GM23338 (cell line): ENCODE measurements around the gene GFRA1. TPM values are rescaled to one million over a fixed set of nuclear protein-coding genes. Genes with fewer than 3 reads are reported as not detected.

Source experiments
- ATAC-seq: fragments of 200-7000 bp; cut with Tn5 transposase; 3 replicates; pipeline ENCODE4 v1.9.1; 2020
- DNase-seq: peaks from one replicate; pipeline ENCODE4 v3.0.0-alpha.2; 2015; ENCODE audit warnings: low spot score
- H2AFZ ChIP-seq: fragments of 200-600 bp; sonication (generic); 2 replicates; pipeline ENCODE4 v1.8.0; 2016; ENCODE audit warnings: antibody characterized with exemption, mild to moderate bottlenecking, moderate library complexity
- H3F3A ChIP-seq: fragments of 200-600 bp; sonication (generic); replicated peaks from 2 replicates; pipeline ENCODE4 v1.8.0; 2017; ENCODE audit warnings: antibody characterized with exemption, mixed run types, low read depth
- H3K27ac ChIP-seq: fragments of 200-600 bp; sonication (generic); 2 replicates; pipeline ENCODE4 v1.6.1; 2016; ENCODE audit warnings: low read depth
- H3K27me3 ChIP-seq: fragments of 200-600 bp; sonication (generic); 2 replicates; pipeline ENCODE4 v1.8.0; 2016; ENCODE audit warnings: mild to moderate bottlenecking, mixed run types, moderate library complexity; ENCODE audit not compliant: insufficient read depth
- H3K36me3 ChIP-seq: fragments of 200-600 bp; sonication (generic); 2 replicates; pipeline ENCODE4 v1.8.0; 2016; ENCODE audit warnings: mild to moderate bottlenecking; ENCODE audit not compliant: insufficient read depth
- H3K4me1 ChIP-seq: fragments of 200-600 bp; sonication (generic); 2 replicates; pipeline ENCODE4 v1.8.0; 2016; ENCODE audit warnings: mild to moderate bottlenecking, moderate library complexity; ENCODE audit not compliant: insufficient read depth
- H3K4me2 ChIP-seq: fragments of 200-600 bp; sonication (generic); 2 replicates; pipeline ENCODE4 v1.7.1; 2017; ENCODE audit warnings: mixed run types
- H3K4me3 ChIP-seq: fragments of 200-600 bp; sonication (generic); 2 replicates; pipeline ENCODE4 v1.6.1; 2016; ENCODE audit warnings: mixed run types
- H3K79me2 ChIP-seq: fragments of 200-600 bp; sonication (generic); replicated peaks from 2 replicates; pipeline ENCODE4 v1.8.0; 2017; ENCODE audit warnings: mild to moderate bottlenecking; ENCODE audit not compliant: insufficient read depth
- H3K9me2 ChIP-seq: fragments of 200-600 bp; sonication (generic); 2 replicates; pipeline ENCODE4 v1.8.0; 2017; ENCODE audit not compliant: insufficient read depth
- H4K20me1 ChIP-seq: fragments of 200-600 bp; sonication (generic); replicated peaks from 2 replicates; pipeline ENCODE4 v1.8.0; 2017; ENCODE audit warnings: mild to moderate bottlenecking; ENCODE audit not compliant: insufficient read depth
- H3K27ac Mint-ChIP-seq: 2 replicates; pipeline ENCODE4 v1.8.0; 2020; ENCODE audit warnings: inconsistent platforms, mild to moderate bottlenecking, moderate library complexity, mixed read lengths
- H3K27me3 Mint-ChIP-seq: 3 replicates; pipeline ENCODE4 v1.8.0; 2022; ENCODE audit warnings: low read depth, mild to moderate bottlenecking, moderate library complexity, mixed read lengths, inconsistent platforms; ENCODE audit not compliant: insufficient read depth, poor library complexity
- H3K36me3 Mint-ChIP-seq: 3 replicates; pipeline ENCODE4 v1.8.0; 2021; ENCODE audit warnings: low read depth, mild to moderate bottlenecking, inconsistent platforms, moderate library complexity, mixed read lengths
- H3K4me1 Mint-ChIP-seq: 3 replicates; pipeline ENCODE4 v1.8.0; 2020; ENCODE audit warnings: mild to moderate bottlenecking, inconsistent platforms, mixed read lengths
- H3K4me3 Mint-ChIP-seq: 3 replicates; pipeline ENCODE4 v1.8.0; 2021; ENCODE audit warnings: moderate library complexity, mild to moderate bottlenecking, inconsistent platforms, mixed read lengths
- H3K9me3 Mint-ChIP-seq: 3 replicates; pipeline ENCODE4 v1.8.0; 2020; ENCODE audit warnings: moderate library complexity, mild to moderate bottlenecking, inconsistent platforms, mixed read lengths
- STAT1 ChIP-seq: IDR thresholded peaks from one replicate; pipeline ENCODE4 v1.6.1; 2016; ENCODE audit warnings: antibody characterized with exemption; ENCODE audit not compliant: unreplicated experiment
- polyA plus RNA-seq: library from polyadenylated mRNA; unstranded; fragments of >200 nt; fragmentation: Nextera tagmentation; extraction: Ambion mirVana; gene quantifications from 2 replicates; pipeline ENCODE4 v1.2.1, GENCODE V29; 2016
- total RNA-seq: library from RNA; depleted of rRNA; stranded (reverse); fragments of >200 nt; shearing (Covaris generic); gene quantifications from 2 replicates; pipeline ENCODE4 v1.2.3, GENCODE V29; 2014
- TF ChIP-seq, protein P1 (sequence below): fragments of 250-450 bp; sonication (Bioruptor Pico); IDR thresholded peaks from 2 replicates; pipeline ENCODE4 v1.5.0; 2020; ENCODE audit warnings: mild to moderate bottlenecking, moderate library complexity
- TF ChIP-seq, protein P2 (sequence below): IDR thresholded peaks from one replicate; pipeline ENCODE4 v1.6.1; 2018; ENCODE audit warnings: antibody characterized with exemption; ENCODE audit not compliant: unreplicated experiment
- TF ChIP-seq, protein P3 (sequence below), 2 experiments: fragments of 200-600 bp in 1 of 2; sonication (generic) in 1 of 2; conservative IDR thresholded peaks; 2 replicates each; pipeline versions ENCODE4 v1.5.1 to v1.6.1; 2016 to 2017; ENCODE audit warnings: antibody characterized with exemption in 2 of 2, low read depth in 2 of 2, mild to moderate bottlenecking in 2 of 2, moderate library complexity in 1 of 2

Gene GFRA1
- total and polyA plus RNA-seq, 2 experiments from 2014 or later: 1.4 to 2.8 TPM

DNA sequence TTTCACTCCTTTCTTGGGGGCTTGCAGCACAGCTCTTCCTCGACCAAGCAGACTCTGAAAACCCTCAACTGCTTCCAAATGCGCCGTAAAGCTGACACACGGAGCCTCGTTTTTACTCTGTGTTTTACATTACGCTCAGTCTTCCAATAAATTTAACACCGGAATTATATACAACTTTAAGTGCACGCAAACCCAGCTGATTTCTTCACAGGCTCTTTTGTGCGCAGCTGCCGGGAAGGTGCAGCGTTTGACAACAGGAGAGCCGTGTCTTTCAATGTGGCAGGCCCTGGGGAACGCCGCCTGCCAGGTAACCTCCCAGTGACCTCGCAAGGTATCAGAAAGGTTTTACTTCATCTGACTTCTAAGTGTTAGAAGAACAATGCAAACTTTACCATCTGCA is 35.0 kb downstream of the GFRA1 start:
- TF ChIP-seq, protein P1, sequence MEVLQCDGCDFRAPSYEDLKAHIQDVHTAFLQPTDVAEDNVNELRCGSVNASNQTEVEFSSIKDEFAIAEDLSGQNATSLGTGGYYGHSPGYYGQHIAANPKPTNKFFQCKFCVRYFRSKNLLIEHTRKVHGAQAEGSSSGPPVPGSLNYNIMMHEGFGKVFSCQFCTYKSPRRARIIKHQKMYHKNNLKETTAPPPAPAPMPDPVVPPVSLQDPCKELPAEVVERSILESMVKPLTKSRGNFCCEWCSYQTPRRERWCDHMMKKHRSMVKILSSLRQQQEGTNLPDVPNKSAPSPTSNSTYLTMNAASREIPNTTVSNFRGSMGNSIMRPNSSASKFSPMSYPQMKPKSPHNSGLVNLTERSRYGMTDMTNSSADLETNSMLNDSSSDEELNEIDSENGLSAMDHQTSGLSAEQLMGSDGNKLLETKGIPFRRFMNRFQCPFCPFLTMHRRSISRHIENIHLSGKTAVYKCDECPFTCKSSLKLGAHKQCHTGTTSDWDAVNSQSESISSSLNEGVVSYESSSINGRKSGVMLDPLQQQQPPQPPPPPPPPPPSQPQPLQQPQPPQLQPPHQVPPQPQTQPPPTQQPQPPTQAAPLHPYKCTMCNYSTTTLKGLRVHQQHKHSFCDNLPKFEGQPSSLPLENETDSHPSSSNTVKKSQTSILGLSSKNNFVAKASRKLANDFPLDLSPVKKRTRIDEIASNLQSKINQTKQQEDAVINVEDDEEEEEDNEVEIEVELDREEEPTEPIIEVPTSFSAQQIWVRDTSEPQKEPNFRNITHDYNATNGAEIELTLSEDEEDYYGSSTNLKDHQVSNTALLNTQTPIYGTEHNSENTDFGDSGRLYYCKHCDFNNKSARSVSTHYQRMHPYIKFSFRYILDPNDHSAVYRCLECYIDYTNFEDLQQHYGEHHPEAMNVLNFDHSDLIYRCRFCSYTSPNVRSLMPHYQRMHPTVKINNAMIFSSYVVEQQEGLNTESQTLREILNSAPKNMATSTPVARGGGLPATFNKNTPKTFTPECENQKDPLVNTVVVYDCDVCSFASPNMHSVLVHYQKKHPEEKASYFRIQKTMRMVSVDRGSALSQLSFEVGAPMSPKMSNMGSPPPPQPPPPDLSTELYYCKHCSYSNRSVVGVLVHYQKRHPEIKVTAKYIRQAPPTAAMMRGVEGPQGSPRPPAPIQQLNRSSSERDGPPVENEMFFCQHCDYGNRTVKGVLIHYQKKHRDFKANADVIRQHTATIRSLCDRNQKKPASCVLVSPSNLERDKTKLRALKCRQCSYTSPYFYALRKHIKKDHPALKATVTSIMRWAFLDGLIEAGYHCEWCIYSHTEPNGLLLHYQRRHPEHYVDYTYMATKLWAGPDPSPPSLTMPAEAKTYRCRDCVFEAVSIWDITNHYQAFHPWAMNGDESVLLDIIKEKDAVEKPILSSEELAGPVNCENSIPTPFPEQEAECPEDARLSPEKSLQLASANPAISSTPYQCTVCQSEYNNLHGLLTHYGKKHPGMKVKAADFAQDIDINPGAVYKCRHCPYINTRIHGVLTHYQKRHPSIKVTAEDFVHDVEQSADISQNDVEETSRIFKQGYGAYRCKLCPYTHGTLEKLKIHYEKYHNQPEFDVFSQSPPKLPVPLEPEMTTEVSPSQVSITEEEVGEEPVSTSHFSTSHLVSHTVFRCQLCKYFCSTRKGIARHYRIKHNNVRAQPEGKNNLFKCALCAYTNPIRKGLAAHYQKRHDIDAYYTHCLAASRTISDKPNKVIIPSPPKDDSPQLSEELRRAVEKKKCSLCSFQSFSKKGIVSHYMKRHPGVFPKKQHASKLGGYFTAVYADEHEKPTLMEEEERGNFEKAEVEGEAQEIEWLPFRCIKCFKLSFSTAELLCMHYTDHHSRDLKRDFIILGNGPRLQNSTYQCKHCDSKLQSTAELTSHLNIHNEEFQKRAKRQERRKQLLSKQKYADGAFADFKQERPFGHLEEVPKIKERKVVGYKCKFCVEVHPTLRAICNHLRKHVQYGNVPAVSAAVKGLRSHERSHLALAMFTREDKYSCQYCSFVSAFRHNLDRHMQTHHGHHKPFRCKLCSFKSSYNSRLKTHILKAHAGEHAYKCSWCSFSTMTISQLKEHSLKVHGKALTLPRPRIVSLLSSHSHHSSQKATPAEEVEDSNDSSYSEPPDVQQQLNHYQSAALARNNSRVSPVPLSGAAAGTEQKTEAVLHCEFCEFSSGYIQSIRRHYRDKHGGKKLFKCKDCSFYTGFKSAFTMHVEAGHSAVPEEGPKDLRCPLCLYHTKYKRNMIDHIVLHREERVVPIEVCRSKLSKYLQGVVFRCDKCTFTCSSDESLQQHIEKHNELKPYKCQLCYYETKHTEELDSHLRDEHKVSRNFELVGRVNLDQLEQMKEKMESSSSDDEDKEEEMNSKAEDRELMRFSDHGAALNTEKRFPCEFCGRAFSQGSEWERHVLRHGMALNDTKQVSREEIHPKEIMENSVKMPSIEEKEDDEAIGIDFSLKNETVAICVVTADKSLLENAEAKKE (CRISPR knock-in tag): no peak
- TF ChIP-seq, protein P2, sequence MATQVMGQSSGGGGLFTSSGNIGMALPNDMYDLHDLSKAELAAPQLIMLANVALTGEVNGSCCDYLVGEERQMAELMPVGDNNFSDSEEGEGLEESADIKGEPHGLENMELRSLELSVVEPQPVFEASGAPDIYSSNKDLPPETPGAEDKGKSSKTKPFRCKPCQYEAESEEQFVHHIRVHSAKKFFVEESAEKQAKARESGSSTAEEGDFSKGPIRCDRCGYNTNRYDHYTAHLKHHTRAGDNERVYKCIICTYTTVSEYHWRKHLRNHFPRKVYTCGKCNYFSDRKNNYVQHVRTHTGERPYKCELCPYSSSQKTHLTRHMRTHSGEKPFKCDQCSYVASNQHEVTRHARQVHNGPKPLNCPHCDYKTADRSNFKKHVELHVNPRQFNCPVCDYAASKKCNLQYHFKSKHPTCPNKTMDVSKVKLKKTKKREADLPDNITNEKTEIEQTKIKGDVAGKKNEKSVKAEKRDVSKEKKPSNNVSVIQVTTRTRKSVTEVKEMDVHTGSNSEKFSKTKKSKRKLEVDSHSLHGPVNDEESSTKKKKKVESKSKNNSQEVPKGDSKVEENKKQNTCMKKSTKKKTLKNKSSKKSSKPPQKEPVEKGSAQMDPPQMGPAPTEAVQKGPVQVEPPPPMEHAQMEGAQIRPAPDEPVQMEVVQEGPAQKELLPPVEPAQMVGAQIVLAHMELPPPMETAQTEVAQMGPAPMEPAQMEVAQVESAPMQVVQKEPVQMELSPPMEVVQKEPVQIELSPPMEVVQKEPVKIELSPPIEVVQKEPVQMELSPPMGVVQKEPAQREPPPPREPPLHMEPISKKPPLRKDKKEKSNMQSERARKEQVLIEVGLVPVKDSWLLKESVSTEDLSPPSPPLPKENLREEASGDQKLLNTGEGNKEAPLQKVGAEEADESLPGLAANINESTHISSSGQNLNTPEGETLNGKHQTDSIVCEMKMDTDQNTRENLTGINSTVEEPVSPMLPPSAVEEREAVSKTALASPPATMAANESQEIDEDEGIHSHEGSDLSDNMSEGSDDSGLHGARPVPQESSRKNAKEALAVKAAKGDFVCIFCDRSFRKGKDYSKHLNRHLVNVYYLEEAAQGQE: no peak
- TF ChIP-seq, protein P3, sequence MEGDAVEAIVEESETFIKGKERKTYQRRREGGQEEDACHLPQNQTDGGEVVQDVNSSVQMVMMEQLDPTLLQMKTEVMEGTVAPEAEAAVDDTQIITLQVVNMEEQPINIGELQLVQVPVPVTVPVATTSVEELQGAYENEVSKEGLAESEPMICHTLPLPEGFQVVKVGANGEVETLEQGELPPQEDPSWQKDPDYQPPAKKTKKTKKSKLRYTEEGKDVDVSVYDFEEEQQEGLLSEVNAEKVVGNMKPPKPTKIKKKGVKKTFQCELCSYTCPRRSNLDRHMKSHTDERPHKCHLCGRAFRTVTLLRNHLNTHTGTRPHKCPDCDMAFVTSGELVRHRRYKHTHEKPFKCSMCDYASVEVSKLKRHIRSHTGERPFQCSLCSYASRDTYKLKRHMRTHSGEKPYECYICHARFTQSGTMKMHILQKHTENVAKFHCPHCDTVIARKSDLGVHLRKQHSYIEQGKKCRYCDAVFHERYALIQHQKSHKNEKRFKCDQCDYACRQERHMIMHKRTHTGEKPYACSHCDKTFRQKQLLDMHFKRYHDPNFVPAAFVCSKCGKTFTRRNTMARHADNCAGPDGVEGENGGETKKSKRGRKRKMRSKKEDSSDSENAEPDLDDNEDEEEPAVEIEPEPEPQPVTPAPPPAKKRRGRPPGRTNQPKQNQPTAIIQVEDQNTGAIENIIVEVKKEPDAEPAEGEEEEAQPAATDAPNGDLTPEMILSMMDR (conservative IDR thresholded peaks at IDR 0.05; ENCODE audit: low read depth in 2 of 2): no peak
- TF ChIP-seq STAT1: no peak
- ATAC-seq (peak; percentile 40; the same call in 2 of the 3 replicates), DNase-seq (peak; percentile 5)
- H3K27me3 Mint-ChIP-seq: no peaks in the 10 kb centered on the region
- H3K4me1 Mint-ChIP-seq: peaks cover 11% of the 10 kb centered on the region; the same call in 2 of the 3 replicates
- Histone ChIP-seq H3K4me1 (no peaks in the 10 kb centered on the region), H3F3A (no peaks in the 10 kb centered on the region), H3K79me2 (no peaks in the 10 kb centered on the region), H4K20me1 (no peaks in the 10 kb centered on the region), H3K4me2 (no peak overlapping the region), H3K27ac (no peak overlapping the region), H3K27me3 (no peaks in the 10 kb centered on the region), H3K9me2 (peaks cover 6% of the 10 kb centered on the region; the same call in 1 of the 2 replicates), H3K36me3 (no peaks in the 10 kb centered on the region), H2AFZ (0 out of 2 replicates have a peak overlapping the region, but pooled peaks have one; percentile 47), H3K4me3 (no peak overlapping the region)
- peak overlapping the region; percentile 47; the same call in 1 of the 2 replicates for H3K27ac Mint-ChIP-seq
- H3K9me3 Mint-ChIP-seq: no peaks in the 10 kb centered on the region; the same call in 2 of the 3 replicates
- H3K4me3 Mint-ChIP-seq: no peak overlapping the region
- H3K36me3 Mint-ChIP-seq: no peaks in the 10 kb centered on the region
